ENCODE results near the gene DRC1.

The DRC1 gene

DNA sequence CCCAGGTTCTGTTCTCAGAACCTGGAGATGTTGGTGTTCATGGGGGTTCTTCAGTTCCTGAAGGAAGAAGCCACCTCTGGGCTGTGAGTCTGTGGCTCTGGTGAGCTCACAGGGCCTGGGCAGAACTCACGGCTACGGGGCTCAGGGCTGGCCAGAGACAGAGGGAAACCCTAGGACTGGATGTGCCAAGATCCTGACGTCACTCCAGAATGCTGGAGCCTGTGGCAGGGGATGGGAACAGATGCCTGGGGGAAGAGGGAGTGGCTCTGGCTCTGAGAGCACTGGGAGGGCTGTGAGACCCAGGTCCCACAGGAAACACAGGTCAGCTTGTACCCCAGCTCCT, 76.2 kb downstream of the DRC1 start, which contains the start of gene OTOF:
Gene OTOF, minus strand, starts transcription at position 214 of the 343 bp plus-strand sequence.
- no peak for DNase-seq (ENCODE audit: low spot score)

- DNase-seq (ENCODE audit: low spot score): no peak
Observed at GRCh38 chr2:26478366-26478765, 76.6 kb downstream of the DRC1 start.

- DNase-seq (ENCODE audit: low spot score): no peak
Observed at GRCh38 chr2:26479131-26479788, 77.5 kb downstream of the DRC1 start.

DNA sequence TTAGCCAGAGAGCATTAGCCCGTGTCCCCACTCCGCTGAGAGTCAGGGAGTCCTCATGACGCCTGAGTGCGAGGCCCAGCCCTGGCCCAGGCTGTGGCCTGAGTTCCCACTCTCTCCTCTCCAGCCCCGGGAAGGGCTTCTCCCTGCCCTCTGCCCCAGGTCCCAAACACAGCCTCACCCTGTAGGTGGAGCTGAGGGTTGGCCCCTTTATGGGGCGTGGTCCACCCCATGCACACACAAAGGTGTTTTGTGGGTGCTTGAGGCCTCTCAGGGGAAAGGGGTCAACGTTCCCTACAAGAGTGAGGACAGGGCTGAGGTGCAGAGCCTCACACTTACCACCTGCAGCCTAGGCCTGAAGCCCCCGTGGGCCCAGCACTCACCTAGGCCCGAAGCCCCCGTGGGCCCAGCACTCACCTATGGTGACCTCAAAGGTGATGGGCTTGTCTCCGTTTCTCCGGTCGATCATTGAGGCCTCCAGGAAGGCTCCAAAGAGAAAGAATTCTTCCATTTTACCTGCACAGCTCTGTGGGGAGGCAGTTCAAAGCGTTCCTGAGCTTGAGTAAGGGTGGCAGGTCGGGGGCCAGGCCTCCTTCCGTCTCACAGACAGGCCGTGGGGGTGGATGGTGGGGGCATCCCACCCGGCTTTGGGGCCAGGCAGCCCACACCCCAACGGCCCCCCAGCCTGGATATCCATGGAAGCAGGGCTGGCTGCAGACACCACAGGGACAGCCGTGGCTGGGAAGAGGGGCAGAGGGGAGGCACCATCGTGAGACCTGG, 78.3 kb downstream of the DRC1 start:
- no peak for DNase-seq (ENCODE audit: low spot score)

DNA sequence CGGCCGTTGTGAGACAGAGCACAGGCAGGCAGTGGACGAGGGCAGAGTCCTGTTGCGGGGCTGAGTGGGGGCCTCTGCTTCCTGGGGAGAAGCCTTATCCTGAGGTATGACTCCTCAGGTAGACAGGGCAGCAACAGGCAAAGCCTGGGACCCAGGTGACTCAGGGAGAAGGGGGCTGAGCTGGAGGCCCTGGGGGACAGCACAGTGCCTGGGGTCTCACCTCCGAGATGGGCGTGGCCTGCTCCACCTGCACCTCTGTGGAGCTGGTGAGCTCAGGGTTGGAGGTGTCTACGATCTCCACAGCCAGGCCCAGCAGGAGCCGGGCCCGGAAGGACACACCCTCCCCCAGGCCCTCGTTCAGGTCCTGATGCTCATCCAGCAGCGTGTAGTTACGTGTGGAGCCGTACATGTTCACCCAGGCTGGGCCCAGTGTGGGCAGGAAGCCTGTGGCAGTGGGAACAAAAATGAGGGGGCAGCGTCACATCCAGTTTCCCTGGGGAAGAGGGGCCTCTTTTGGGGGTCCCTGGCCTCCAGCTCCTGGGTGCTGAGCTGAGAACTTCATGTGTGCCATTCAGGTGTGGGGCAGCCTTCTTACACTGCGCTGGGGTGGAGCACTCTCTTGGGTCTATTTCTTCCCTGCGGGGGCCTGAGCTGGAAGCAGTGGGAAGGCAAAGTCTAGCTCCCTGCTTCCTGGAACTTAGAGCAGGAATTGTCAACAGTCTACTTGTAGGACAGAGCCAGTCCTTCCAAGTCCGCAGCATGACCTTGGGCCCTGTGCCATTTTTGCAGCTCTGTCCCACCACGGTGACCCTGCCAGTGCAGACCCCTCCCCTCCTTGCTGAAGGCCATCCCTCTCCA, 79.1 kb downstream of the DRC1 start:
- DNase-seq (ENCODE audit: low spot score): no peak

GRCh38 chr2:26481706-26482105, 80.0 kb downstream of the DRC1 start:
- no peak for DNase-seq (ENCODE audit: low spot score)

DNA sequence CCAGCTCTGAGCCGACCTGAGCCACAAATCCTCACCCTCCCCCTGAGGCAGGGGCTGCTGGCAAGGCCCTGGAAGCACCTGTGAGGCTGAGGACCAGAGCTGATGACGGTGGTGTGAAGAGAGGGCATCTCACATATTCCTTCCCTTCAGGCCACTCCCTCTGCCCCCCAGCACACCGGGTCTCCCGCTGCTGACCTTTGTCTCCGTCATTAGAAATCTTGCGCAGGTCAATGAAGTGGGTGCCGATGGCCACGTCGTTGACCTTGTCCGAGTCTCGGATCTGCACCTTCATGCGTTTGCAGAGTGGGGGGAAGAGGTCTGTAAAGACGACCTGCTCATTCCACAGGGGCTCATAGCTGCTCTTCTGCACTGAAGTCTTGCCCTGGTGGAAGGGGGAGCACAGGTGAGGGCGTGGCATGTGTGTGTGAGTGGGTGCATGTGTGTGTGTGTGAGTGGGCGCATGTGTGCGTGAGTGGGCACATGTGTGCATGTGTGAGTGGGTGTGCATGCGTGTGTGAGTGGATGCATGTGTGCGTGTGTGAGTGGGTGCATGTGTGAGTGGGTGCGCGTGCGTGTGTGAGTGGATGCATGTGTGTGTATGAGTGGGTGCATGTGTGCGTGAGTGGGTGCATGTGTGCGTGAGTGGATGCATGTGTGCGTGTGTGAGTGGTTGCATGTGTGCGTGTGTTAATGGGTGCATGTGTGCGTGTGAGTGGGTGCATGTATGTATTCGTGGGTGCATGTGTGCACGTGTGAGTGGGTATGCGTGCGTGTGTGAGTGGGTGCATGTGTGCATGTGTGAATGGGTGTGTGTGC, 80.7 kb downstream of the DRC1 start:
- DNase-seq (ENCODE audit: low spot score): no peak

GRCh38 chr2:26483027-26483326, 81.3 kb downstream of the DRC1 start:
- no peak for DNase-seq (ENCODE audit: low spot score)

- no peak for DNase-seq (ENCODE audit: low spot score)
Observed at GRCh38 chr2:26483516-26483915, 81.8 kb downstream of the DRC1 start.

DNA sequence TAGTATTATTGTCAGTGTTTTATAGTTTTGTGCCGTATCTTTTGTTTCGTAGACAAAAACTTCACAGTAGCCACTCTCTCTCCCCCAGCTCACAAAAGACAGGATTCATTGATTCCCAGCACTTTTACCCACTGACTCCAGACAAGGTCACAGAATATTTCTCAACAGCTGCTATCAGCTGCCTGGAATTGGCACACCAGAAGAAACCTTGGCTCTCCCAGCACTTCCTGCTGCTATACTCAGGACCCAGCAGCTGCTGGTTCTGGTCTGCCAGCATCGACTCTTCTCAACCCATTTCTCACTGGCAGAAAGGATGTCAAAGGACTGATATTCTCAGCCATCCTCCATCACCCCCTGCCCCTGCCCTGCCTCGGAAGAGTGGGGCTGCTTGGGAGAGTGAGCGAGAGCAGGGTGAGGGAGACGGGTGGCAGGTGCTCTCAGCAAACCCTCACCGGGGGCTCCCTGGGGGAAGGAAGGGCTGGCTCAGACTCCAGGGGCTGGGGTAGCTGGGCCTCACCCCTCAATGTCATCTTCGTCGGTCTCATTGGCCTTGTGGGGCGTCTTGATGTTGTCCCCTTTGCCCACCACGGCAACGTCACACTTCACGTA, 82.3 kb downstream of the DRC1 start:
- no peak for DNase-seq (ENCODE audit: low spot score)

GRCh38 chr2:26484579-26484978, 82.9 kb downstream of the DRC1 start:
- no peak for DNase-seq (ENCODE audit: low spot score)

DNA sequence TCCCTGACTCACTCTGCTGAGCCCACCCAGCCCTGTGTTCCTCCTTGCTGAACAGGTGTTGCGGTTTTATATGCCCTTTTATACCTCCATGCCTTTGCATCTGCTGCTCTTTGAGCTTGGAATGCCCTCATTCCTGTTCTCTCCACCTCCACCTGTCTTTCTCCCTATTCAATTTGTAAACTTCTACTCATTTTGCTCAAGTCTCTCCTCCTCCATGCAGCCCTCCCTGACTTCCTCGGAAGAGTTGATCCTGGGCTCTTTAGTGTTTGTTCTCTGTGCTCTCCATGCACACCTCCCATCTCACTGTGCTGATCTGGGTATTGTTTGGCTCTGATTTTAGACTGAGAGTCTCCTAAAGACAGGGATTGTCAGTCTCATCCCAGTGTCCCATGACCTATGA, 83.4 kb downstream of the DRC1 start:
- DNase-seq (ENCODE audit: low spot score): no peak

DNA sequence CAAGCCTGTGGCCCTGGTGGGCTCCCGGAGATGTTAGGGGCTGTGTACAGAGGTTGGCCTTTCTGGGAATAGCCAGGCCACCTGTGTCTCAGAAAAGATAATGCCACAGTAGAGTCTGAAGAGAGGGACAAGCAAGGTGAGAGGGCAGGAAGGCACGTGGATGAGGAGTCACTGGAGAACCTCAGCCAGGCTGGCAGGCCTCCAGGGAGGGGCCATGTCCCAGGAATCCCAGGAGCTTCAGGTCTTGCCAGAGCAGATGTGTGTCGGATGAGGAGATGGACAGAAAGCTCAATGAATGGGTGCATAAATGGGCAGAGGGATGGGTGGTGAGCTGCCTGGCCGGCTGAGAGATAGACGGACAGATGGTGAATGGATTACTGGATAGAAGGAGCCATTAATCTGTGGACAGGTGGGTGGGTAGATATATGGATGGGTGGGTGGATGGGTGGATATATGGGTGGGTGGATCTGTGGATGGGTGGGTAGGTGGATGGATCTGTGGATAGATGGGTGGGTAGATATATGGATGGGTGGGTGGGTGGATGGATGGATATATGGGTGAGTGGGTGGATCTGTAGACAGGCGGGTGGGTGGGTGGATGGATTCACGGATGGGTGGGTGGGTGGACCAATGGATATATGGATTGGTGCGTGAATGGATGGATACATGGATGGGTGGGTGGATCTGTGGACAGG, 84.2 kb downstream of the DRC1 start:
- DNase-seq (ENCODE audit: low spot score): no peak

GRCh38 chr2:26486789-26487188, 85.1 kb downstream of the DRC1 start:
- DNase-seq (ENCODE audit: low spot score): no peak

GRCh38 chr2:26487192-26487591, 85.5 kb downstream of the DRC1 start:
- no peak for DNase-seq (ENCODE audit: low spot score)

- DNase-seq (ENCODE audit: low spot score): no peak
Observed at GRCh38 chr2:26488463-26489212, 86.9 kb downstream of the DRC1 start.

GRCh38 chr2:26489213-26489850, 87.6 kb downstream of the DRC1 start:
- no peak for DNase-seq (ENCODE audit: low spot score)

GRCh38 chr2:26491563-26492167, 89.9 kb downstream of the DRC1 start:
- DNase-seq (ENCODE audit: low spot score): no peak

DNA sequence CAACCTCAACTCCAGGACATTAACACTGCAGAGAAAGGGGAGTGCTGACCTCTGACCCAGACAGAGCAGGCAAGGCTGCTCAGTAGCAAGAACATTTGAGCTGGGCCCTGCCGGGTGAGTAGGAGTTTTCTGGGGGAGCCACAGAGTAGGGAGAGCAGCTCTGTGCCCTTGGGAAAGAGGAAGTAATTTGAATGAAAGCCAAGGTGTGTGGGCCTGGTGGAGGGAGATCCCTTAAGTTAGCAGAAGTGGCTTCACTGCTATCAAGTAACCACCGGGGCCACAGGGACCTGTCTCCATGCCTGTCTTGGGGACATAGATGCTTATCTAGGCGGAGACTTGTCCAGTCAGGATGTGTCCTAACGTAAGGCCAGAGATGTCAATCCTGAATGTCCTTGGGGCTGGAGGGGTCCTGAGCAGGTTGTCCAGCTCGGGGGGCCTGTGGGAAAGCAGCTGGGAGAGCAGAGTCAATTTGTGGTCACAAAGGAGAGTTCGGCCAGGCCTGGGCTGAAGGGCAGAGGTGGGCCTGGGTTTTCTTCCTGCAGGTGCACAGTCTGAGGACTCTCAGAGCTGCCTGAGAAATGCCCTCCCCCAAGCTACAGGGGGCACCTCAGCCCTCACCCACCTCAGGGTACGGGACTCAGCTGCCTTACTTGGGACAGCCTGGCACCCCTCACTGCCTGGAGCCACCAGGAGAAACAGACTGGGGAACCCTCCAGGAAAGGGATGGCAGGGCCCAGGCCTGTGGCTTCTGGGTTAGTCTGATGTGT, 91.2 kb downstream of the DRC1 start:
- DNase-seq (ENCODE audit: low spot score): no peak

All from CD4-positive, alpha-beta T cell treated with Interleukin-15 for 4 hours (primary cell).